HG02981 (cell line): ENCODE results near the gene TMEM243.
"Not testable (repeated sequence)": the region's sequence is repeated elsewhere in the genome, so short reads cannot be mapped to it uniquely, and the experiment has no call there.

Experiments used
- ATAC-seq: cut with Tn5 transposase; IDR thresholded peaks from one replicate; pipeline ENCODE4 v1.9.1; 2021; ENCODE audit warnings: mild to moderate bottlenecking, moderate library complexity; ENCODE audit not compliant: unreplicated experiment

TMEM243 gene, protein sequence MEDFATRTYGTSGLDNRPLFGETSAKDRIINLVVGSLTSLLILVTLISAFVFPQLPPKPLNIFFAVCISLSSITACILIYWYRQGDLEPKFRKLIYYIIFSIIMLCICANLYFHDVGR

DNA sequence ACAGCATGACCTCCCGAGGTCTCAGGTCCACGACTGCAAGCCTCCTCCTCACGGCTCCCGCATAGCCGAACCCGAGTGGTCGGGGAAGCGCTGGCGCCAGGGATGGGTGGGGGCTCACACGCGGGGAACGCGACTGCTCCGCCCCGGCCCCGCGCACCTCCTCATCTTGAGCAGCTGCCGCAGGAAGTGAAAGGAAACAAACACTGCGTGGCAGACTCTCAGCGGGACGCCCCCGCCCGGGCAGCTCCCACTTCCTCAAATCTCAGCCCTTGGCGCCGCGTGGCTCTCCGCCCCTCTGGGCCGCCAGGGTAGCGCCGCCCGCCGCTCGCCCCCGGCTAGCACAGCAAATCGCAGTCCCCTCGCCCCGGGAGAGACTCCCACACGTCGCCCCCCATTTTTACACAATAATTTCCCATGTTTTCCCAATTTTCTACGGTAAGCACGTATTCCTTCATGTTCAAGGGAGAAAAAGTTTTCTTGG is at the start of gene TMEM243:
TMEM243 (minus strand) TSS at position 188 of the 481 bp plus-strand sequence. CDS start 229 bp downstream, outside the sequence.
- peak; percentile 39 for ATAC-seq

DNA sequence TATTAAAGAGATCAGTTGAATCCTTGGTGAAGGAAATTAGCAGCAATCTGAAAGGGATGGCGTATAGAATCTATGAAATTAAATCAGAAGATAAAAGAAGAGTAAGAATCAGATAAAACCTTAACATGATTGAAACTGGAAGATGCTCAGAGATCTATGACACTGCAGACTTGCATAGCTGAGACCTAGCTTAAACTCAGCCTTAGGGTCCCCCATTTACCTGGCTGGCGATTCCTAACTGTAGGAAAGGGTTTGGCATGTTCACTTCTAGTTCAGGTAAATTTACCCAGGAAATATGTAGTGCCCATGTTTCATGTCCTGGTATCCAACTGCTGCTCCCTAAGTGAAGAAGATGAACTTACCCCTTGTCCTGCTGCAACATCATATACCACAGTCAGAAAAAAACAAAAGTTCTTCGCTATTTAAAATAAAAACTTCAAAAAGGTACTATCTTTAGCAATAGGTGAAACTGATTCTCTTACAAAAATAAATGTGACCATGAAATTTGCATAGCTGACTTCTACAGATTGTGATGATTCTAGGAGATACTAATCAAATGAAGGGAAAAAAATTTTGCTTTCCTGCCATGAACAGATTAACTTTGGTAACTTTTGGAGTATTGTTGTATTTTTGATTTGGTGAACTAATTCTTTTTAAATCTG is 47.8 kb upstream of the TMEM243 start:
- peak; percentile 56 for ATAC-seq

DNA sequence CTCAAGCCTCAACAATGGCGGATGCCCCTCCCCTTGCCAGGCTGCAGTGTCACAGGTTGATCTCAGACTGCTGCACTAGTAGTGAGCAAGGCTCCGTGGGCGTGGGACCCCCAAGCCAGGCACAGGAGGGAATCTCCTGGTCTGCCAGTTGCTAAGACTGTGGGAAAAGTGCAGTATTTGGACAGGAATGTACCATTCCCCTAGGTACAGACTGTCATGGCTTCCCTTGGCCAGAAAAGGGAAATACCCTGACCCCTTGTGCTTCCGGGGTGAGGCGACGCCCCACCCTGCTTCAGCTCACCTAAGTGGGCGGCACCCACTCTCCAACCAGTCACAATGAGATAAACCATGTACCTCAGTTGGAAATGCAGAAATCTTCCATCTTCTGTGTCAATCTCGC is 44.0 kb upstream of the TMEM243 start:
- no peak for ATAC-seq

DNA sequence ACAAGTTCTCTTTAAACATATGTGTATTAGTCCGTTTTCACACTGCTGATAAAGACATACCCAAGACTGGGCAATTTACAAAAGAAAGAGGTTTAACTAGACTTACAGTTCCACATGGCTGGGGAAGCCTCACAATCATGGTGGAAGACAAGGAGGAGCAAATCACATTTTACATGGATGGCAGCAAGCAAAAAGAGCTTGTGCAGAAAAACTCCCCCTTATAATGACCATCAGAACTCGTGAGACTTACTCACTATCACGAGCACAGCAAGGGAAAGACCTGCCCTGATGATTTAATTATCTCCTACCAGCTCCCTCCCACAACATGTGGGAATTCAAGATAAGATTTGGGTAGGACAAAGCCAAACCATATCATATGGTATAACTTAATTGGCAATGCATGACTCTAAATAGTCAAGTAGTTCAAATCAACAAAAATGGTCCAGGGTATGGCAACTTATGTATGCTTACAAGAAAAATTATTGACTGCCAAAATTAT is 34.1 kb upstream of the TMEM243 start:
- no peak for ATAC-seq

DNA sequence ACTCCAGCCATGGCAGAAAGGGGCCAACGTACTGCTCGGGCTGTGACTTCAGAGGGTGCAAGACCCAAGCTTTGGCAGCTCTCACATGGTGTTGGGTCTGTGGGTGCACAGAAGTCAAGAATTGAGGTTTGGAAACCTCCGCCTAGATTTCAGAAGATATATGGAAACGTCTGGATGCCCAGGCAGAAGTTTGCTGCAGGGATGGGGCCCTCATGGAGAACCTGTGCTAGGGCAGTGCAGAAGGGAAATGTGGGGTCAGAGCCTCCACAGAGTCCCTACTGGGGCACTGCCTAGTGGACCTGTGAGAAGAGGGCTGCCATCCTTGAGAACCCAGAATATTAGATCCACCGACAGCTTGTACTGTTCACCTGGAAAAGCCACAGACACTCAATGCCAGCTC is 26.1 kb upstream of the TMEM243 start:
- ATAC-seq, result not testable (repeated sequence)

DNA sequence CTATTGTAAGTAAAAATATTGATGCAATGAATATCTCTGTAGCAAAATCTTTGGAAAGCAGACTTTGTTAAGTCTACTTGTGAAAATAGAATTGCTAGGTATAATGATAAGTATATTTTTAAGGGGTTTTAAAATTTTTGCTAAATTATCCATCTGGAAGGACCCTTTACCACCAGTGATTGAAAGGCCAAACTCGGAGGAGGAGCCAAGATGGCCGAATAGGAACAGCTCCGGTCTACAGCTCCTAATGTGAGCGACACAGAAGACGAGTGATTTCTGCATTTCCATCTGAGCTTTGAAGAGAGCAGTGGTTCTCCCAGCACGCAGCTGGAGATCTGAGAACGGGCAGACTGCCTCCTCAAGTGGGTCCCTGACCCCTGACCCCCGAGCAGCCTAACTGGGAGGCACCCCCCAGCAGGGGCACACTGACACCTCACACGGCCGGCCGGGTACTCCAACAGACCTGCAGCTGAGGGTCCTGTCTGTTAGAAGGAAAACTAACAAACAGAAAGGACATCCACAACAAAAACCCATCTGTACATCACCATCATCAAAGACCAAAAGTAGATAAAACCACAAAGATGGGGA is 19.0 kb upstream of the TMEM243 start:
- not testable (repeated sequence) for ATAC-seq

DNA sequence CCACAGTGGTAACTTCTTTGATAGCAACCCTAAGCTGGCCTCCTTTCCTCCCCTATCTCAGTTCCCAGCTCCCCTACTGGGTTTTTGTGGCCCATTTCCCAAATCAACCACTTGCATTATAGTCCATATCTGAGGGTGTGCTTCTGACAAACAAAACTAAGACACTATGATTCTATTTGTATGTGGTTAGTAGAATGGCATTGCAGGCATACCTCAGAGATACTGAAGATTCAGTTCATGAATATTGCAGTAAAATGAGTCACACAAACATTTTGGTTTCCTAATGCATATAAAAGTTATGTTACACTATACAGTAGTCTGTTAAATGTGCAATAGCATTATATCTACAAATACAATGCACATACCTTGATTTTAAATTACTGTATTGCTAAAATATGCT is 15.4 kb upstream of the TMEM243 start:
- no peak for ATAC-seq

DNA sequence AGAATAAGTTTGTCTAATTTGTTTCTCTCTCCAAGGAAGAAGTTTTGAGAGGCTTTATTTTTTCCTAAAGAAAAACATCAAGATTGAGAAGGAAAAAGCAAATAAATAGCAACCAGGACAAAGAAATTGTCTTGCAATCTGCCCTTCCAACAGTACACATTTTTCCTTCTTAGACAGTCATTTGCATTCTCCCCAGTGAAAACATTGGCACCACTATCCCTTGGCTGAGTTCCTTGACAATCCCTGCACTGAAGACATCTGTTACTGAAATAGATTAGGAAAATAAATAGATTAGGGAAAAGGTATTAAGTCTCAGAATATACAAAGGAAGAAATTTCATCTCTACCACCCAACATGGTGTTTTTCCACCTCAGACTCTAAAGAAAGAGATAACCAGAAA is 12.2 kb upstream of the TMEM243 start:
- no peak for ATAC-seq

DNA sequence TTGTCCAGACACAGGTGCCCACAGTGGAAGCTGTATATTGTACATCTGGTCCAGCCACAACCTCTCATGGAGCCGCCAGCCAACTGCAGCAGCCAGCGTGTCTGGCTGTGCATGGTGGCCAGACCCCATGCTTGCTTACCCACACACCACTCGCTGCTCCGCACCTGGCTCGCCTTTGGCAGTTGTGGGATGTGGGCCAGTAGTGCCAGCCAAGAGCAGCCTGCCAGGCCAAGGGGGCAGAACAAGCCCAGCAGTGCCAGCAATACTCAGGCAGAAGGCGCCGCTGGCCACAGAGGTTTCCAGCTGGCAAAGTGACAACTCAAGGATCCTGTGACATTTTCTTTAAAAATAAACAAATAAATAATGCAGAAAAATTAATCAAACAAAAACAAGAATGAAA is 11.7 kb upstream of the TMEM243 start:
- ATAC-seq, result no peak

DNA sequence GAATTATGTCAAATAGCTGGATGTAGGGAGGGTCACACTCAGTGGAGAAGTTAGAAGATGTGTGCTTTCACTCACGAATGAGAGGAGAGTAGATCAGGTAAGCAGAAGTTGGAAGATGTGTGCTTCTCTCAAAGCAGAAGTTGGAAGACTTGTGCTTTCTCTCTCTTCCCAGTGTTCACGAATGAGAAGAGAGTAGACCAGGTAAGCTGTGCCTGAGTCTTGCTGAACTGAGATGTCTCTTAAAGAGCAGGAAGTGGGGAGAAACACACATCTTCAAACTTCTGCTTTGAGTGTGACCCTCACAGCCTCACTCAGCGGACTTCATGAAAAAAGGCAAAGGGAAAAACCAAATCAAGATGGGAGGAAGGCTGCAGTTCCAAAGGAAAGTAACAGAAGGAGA is 7.0 kb upstream of the TMEM243 start:
- no peak for ATAC-seq

DNA sequence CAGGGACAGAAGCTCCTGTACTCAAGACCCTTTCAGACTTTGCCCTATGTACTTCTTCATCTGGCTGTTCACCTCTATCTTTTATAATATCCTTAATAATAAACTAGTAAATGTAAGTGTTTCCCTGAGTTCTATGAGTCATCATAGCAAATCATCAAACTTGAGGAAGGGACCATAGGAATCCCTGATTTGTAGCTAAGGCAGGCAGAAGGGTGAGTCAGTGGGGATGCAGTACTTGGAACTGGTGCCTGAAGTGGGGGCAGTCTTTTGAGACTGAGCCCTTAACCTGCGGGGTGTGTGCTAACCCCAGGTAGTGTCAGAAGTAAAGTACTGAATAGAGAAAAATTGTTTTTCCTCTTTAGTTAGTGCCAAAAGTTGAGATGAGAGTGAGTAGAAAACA is 6.2 kb upstream of the TMEM243 start:
- ATAC-seq, result no peak

DNA sequence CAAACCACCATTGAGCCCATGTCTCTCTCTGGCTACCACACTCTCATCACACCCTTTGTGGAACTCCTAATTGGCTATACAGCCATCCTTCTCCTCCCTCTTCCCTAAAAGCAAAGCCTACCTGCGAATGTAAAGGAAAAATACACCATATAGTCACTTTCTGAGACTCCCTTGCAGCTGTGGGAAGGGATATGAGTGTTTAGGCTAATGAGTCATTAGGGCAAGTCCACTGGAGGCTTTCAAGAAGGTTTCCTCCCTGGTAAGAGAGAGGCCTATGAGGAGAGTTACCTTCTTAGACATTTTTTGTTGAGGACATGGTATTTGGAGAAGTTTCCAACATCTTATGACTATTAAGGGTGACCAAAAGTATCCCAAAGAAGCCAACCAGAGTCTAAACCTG is 4.1 kb upstream of the TMEM243 start:
- no peak for ATAC-seq

DNA sequence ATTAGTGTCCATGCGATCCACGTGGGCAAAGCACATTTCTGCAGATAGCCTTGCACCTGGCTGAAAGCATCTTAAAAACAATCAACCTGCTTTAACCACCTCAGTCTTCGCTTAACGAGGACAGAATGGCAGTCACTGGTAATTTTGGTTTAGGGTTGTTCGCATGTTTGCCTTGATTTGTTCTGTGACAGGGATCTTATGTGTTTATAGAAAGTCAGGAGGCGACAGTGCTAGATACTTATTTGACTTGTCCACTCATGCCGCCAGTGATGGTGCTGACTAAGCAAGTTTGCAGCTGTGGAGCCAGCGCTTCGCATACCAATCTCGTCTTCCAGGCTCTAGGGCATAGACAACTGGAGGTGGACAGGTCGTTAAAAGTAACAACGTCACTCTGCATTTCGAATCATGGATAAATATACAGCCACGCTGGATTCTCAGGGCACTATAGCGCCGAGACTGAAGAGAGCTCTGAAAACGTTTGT is 1.2 kb upstream of the TMEM243 start:
- ATAC-seq, result no peak

DNA sequence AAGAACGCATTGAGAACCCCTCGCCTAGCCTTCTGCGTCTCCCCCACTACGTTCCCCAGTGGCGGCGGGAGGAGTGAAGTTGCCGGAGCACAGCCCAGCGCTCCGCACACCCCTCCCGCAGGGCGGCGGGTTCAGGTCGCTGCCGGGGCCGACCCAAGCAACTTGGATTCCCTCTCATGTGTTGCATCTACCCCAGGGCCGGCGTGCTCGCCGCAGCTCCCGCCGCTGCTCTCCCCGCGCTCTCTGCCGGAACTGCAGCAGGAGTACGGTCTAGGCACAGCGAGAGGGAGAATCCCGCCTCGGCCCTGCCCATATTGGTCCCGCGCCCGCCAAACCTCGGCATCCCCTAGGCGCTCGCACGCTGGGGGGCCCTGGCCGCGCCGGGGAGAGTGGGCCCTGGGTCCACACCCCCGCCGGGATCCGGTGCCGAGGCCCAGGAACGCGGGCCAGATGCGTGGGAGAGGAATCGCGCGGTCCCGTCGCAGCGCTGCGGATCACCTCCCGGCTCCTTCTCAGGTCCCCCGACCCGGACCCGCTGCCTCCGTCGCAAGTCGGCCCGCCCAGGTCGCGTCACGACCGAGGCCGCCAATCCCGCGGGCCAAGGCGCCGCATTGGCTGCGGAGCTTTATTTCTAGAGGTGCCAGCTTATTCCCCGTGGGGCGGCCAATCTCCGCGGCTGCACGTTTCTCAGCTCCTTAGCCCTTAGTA is 648 bp upstream of the TMEM243 start:
- ATAC-seq, result peak; percentile 33

DNA sequence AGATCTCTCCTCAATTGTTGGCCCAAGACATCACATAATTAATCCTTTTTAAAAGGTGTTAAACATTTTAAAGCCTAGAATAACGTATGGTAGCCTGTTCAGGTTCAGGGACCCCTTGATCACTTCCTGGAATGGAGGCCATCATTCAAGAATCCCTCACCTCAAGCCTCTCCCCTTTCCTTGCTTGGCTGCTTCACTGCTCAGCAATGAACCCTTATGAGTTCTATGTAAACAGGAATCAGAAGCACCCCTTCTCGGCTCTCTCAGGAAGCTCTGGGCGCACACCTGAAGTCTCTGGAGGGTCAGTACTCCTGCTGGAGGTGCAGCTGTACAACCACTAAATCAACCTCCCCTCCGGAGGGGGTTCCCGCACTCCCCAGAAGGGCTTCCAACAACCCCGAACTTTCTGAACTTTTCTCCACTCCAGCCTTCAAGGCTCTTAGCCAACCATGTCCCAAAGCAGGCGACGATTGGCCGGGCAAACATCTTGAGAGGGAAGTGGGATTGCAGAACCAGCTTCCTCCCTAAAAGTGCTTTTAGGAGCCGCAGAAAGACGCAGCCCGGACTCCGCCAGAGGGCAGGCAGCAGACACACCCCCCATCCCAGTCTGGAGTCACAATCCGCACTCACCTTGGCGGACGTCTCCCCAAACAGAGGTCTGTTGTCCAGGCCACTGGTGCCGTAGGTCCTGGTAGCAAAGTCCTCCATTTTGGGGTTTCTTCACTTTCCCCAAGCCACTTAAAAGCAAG is 562 bp downstream of the TMEM243 start:
- ATAC-seq, result peak; percentile 14

DNA sequence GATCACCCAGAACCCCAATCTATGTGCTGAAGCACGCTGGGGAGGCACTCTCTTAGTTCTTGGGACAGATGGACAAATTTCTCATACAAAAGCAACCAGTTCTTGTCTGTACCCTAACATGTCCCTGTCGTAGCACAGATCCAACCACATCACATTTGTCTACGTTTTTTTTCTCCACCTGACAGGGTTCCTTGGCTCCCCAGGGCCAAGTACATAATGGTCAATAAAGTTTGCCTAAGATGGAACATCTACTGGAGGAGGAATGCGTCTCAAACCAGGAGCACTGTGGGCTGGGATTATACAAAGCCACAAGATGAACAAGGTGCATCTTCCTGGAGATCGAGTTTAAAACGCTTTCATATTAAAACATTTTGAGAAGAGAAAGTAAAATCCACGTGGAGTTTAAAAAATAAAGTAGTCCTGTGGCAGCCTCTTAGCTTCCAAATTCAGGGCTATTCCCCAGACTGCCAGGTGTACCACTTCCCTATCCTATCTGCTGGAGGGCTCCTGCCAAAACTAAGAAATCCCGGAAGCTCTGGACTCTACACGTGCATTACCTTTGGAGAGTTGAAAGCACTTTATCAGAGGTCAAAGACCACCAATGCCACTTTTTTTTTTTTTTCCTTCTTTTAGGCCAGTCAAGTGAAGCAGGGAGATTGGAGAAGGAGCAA is 1.4 kb downstream of the TMEM243 start:
- ATAC-seq, result no peak

DNA sequence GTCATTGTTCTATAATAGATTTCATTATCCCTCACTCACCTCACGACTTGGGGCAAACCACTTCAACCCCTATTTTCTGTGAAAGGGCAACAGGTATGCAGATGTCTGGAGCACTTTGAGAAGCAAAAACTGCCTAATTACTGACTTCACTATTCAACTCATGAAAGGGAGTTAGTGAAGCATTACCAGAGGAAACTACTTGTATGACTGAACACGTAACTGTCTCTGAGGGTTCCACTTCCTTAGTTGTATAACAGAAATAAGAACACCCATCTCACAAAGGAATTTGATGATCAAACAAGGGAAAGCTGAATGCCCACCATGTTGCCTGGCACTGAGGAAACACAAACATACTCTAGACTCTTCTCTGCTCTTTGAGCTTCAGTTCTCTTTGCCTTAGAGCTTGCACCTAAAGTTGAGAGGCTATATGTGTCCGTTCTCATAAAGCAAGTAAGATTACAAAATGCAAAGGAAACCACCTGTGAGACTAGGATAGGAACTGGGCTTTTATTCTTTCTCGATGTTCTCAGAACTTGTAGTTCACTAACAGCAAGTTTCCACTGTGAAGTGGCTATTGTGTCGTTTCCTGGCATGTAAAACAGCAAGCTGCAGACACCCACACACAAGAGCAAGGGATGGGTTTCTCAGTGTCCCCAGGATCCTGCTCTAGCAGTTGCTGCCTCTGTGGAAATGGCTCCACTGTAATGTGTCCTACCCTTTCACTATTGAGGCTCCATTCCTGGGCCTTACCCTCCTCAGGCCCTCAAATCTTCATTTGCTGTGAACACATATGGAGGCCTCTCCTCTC is 2.6 kb downstream of the TMEM243 start:
- peak; percentile 51 for ATAC-seq

DNA sequence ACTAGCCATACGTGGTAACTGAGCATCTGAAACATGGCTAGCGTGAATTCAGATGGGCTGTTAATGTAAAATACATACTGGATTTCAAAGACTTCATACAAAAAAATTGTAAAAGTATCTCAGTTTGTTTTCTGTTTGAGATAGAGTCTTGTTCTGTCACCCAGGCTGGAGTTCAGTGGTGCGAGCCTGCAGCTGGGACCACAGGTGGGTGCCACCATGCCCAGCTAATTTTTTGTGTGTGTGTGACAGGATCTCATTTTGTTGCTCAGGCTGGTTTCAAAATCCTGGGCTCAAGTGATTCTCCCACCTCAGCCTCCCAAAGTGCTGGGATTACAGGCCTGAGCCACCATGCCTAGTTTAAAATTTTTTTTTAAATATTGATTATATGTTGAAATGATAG is 4.5 kb downstream of the TMEM243 start:
- no peak for ATAC-seq

DNA sequence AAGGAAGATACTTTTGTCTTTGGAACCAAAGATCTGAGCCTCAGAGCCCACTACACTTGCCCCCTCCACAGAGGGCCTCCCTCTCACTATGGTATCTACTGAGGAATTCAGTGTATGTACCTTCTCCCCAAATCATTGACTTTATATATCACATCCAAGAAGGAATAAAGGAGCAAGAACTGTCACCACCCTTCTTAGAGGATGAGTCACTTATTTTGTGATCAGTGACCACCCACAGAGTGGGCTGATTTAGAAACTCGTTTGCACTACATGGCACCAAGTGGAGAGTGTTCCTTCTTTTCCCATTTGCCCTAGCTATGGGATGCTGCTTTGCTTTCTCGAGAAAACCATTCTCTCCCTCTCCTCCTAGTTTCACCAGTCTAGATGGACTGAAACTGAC is 5.7 kb downstream of the TMEM243 start:
- ATAC-seq, result no peak
